ENCODE measurements around the gene WSCD2. TPM values are rescaled to one million over a fixed set of nuclear protein-coding genes. Genes with fewer than 3 reads are reported as not detected.

The WSCD2 gene
- total and polyA plus RNA-seq, 3 donors from 2014 or later, result 0.50 to 1.7 (median 0.94) TPM

GRCh38 chr12:108093209-108093608 lies 35.9 kb upstream of the WSCD2 start:
- Histone ChIP-seq H3K9me3 (no peaks in the 10 kb centered on the region), H3K36me3 (ENCODE audit: low read depth, missing control alignments) (no peaks in the 10 kb centered on the region), H3K27ac (no peak overlapping the region), H3K27me3 (no peaks in the 10 kb centered on the region), H3K4me3 (no peak overlapping the region), H3K4me1 (no peaks in the 10 kb centered on the region)
- WGBS, 2 donors, result 57 to 59% methylated on average over 4 of the region's 4 CpGs
- DNase-seq, result no peak
- intact Hi-C loops (cut with DNase I; ENCODE audit: low total_unique reads), result no loop called here
- TF ChIP-seq POLR2A (IDR thresholded peaks at IDR 0.05), result no peak
- no peak for TF ChIP-seq CTCF (IDR thresholded peaks at IDR 0.05)

- TF ChIP-seq POLR2A (IDR thresholded peaks at IDR 0.05) (no peak), CTCF (IDR thresholded peaks at IDR 0.05) (no peak)
- H3K27me3 ChIP-seq, result no peaks in the 10 kb centered on the region
- H3K4me3 ChIP-seq, result no peak overlapping the region
- no peaks in the 10 kb centered on the region for H3K4me1 ChIP-seq
- 77 to 78% methylated on average over 2 of the region's 2 CpGs for WGBS, 2 donors
- no peaks in the 10 kb centered on the region for H3K9me3 ChIP-seq
- DNase-seq, result no peak
- intact Hi-C loops (cut with DNase I; ENCODE audit: low total_unique reads), result no loop called here
- no peak overlapping the region for H3K27ac ChIP-seq
- H3K36me3 ChIP-seq (ENCODE audit: low read depth, missing control alignments), result no peaks in the 10 kb centered on the region
Measured at GRCh38 chr12:108094056-108094649, 34.9 kb upstream of the WSCD2 start.

- no peak overlapping the region for H3K27ac ChIP-seq
- H3K4me3 ChIP-seq, result peak overlapping the region in 1 of 2 donors; percentile 7
- TF ChIP-seq POLR2A (IDR thresholded peaks at IDR 0.05) (no peak), CTCF (IDR thresholded peaks at IDR 0.05) (no peak)
- intact Hi-C loops (cut with DNase I; ENCODE audit: low total_unique reads), result no loop called here
- H3K4me1 ChIP-seq, result no peaks in the 10 kb centered on the region
- no peak for DNase-seq
- H3K36me3 ChIP-seq (ENCODE audit: low read depth, missing control alignments), result no peaks in the 10 kb centered on the region
- no peaks in the 10 kb centered on the region for H3K9me3 ChIP-seq
- 59 to 72% methylated on average over 3 of the region's 3 CpGs for whole genome bisulfite sequencing, 2 donors
- no peaks in the 10 kb centered on the region for H3K27me3 ChIP-seq
Measured at GRCh38 chr12:108097160-108097911, 31.8 kb upstream of the WSCD2 start.

GRCh38 chr12:108098374-108098773 lies 30.7 kb upstream of the WSCD2 start:
- TF ChIP-seq CTCF (IDR thresholded peaks at IDR 0.05) (no peak), POLR2A (IDR thresholded peaks at IDR 0.05) (no peak)
- 76 to 88% methylated on average over 8 of the region's 8 CpGs for WGBS, 2 donors
- intact Hi-C loops (cut with DNase I; ENCODE audit: low total_unique reads), result no loop called here
- Histone ChIP-seq H3K27me3 (no peaks in the 10 kb centered on the region), H3K36me3 (ENCODE audit: low read depth, missing control alignments) (no peaks in the 10 kb centered on the region), H3K4me3 (peak overlapping the region in 1 of 2 donors; percentile 7), H3K4me1 (no peaks in the 10 kb centered on the region), H3K27ac (no peak overlapping the region), H3K9me3 (no peaks in the 10 kb centered on the region)
- no peak for DNase-seq
